B cell (primary cell): ENCODE data around the gene KLHL3. TPM values are rescaled to one million over a fixed set of nuclear protein-coding genes. Genes with fewer than 3 reads are reported as not detected.

Experiments
- ATAC-seq: fragments of 200-7000 bp; cut with Tn5 transposase; one replicate; pipeline ENCODE4 v1.10.0; 2021; ENCODE audit warnings: low read depth, mild to moderate bottlenecking, moderate number of reproducible peaks, moderate library complexity
- CTCF ChIA-PET: fragments of 350-600 bp; sonication (Branson Sonifier 250); formaldehyde crosslinking; loops from one replicate; lab custom pipeline; 2021; ENCODE audit warnings: antibody characterized with exemption, inconsistent platforms; lab: Charles Lee
- POLR2A ChIA-PET: fragments of 350-600 bp; sonication (Branson Sonifier 250); formaldehyde crosslinking; loops from one replicate; lab custom pipeline; 2021; ENCODE audit warnings: antibody characterized with exemption; lab: Charles Lee
- DNase-seq: peaks from one replicate; pipeline ENCODE4 v3.0.0; 2013
- H2AFZ ChIP-seq: 2 replicates; pipeline ENCODE4 v1.6.1; 2012; ENCODE audit warnings: mild to moderate bottlenecking, low read depth, low read length; ENCODE audit not compliant: insufficient read depth, poor library complexity, severe bottlenecking
- H3K27ac ChIP-seq, 2 donors: 1 replicate in 1 of 2; 2 replicates in 1 of 2; pipeline ENCODE4 v1.5.1; 2012 to 2013; ENCODE audit warnings: low read length in 2 of 2, mild to moderate bottlenecking in 2 of 2, moderate library complexity in 1 of 2
- H3K27me3 ChIP-seq, 4 experiments: fragments of 200-600 bp in 1 of 4; sonication (generic) in 1 of 4; replicated peaks in 1 of 4; 1 replicate in 2 of 4; 2 replicates in 2 of 4; pipeline versions ENCODE4 v1.6.1 to v1.7.0; 2013 to 2016; ENCODE audit warnings: low read length in 3 of 4, mild to moderate bottlenecking in 2 of 4, mixed read lengths in 1 of 4, moderate library complexity in 1 of 4; ENCODE audit not compliant: insufficient read depth in 4 of 4, control insufficient read depth in 3 of 4; ENCODE audit errors: control extremely low read depth in 1 of 4
- H3K36me3 ChIP-seq, 2 experiments: replicated peaks in 1 of 2; 1 replicate in 1 of 2; 2 replicates in 1 of 2; pipeline versions ENCODE4 v1.6.1 to v1.7.1; 2013; ENCODE audit warnings: low read length in 1 of 2; ENCODE audit not compliant: insufficient read depth in 2 of 2, control insufficient read depth in 1 of 2; ENCODE audit errors: control extremely low read depth in 1 of 2, extremely low read depth in 1 of 2
- H3K4me1 ChIP-seq, 2 donors: fragments of 200-600 bp in 1 of 2; sonication (generic) in 1 of 2; 1 replicate in 1 of 2; 2 replicates in 1 of 2; pipeline versions ENCODE4 v1.5.1 to v1.6.1; 2013 to 2017; ENCODE audit warnings: low read length in 2 of 2; ENCODE audit not compliant: control insufficient read depth in 2 of 2, insufficient read depth in 2 of 2
- H3K4me2 ChIP-seq: replicated peaks from 2 replicates; pipeline ENCODE3; 2012; ENCODE audit warnings: mild to moderate bottlenecking, low read depth, low read length; ENCODE audit not compliant: poor library complexity, severe bottlenecking
- H3K4me3 ChIP-seq, 5 experiments: fragments of 200-600 bp in 1 of 5; sonication (generic) in 1 of 5; 1 replicate in 3 of 5; 2 replicates in 2 of 5; pipeline versions ENCODE4 v1.5.1 to v1.7.0; 2011 to 2016; ENCODE audit warnings: low read length in 4 of 5, mild to moderate bottlenecking in 4 of 5, low read depth in 2 of 5, control low read depth in 1 of 5, moderate library complexity in 1 of 5; ENCODE audit not compliant: insufficient read depth in 1 of 5; ENCODE audit errors: control extremely low read depth in 1 of 5, extremely low read depth in 1 of 5
- H3K79me2 ChIP-seq: fragments of 200-600 bp; sonication (generic); one replicate; pipeline ENCODE4 v1.6.0; 2016; ENCODE audit warnings: low read length; ENCODE audit not compliant: control insufficient read depth, insufficient read depth
- H3K9ac ChIP-seq: fragments of 200-600 bp; sonication (generic); 2 replicates; pipeline ENCODE4 v1.6.1; 2017; ENCODE audit warnings: mild to moderate bottlenecking, low read length, moderate library complexity
- H3K9me3 ChIP-seq, 3 donors: one replicate each; pipeline versions ENCODE4 v1.6.1 to v1.7.1; 2013; ENCODE audit warnings: low read length in 2 of 3; ENCODE audit not compliant: control insufficient read depth in 2 of 3, insufficient read depth in 1 of 3; ENCODE audit errors: control extremely low read depth in 1 of 3
- H4K20me1 ChIP-seq: 2 replicates; pipeline ENCODE4 v1.6.0; 2012; ENCODE audit warnings: mild to moderate bottlenecking, low read length; ENCODE audit not compliant: insufficient read depth, control insufficient read depth, poor library complexity, severe bottlenecking
- H3K27ac Mint-ChIP-seq: one replicate; pipeline ENCODE4 v1.8.0; 2021; ENCODE audit warnings: mixed read lengths
- H3K27me3 Mint-ChIP-seq: one replicate; pipeline ENCODE4 v1.8.0; 2021; ENCODE audit warnings: mixed read lengths
- H3K4me1 Mint-ChIP-seq: one replicate; pipeline ENCODE4 v1.8.0; 2021; ENCODE audit warnings: mixed read lengths
- H3K4me3 Mint-ChIP-seq: one replicate; pipeline ENCODE4 v1.8.0; 2021; ENCODE audit warnings: mixed read lengths
- H3K9me3 Mint-ChIP-seq: one replicate; pipeline ENCODE4 v1.8.0; 2022; ENCODE audit warnings: mixed read lengths; ENCODE audit not compliant: insufficient read depth
- EZH2 ChIP-seq: IDR thresholded peaks from 2 replicates; pipeline ENCODE4 v1.6.1; 2012; ENCODE audit warnings: borderline replicate concordance, low read depth, mild to moderate bottlenecking, moderate library complexity, low read length; ENCODE audit not compliant: insufficient read depth, poor library complexity, severe bottlenecking
- WGBS: methylation state at CpG from one replicate; pipeline ENCODE4 v1.1.5; 2013; ENCODE audit warnings: missing lambda C conversion rate; ENCODE audit not compliant: insufficient coverage; 5-methylcytosine and 5-hydroxymethylcytosine counted together
- intact Hi-C: fragments of 100-400 bp; cut with micrococcal nuclease; formaldehyde crosslinking; loops from one replicate; pipeline ENCODE4 v1.10.0; 2022
- polyA plus RNA-seq: library from polyadenylated mRNA; depleted of rRNA; stranded (reverse); fragments of >200 nt; gene quantifications from 2 replicates; pipeline ENCODE4 v1.2.3, GENCODE V29; 2012
- total RNA-seq, 2 donors: library from RNA; stranded (reverse); fragments of 120-200 nt in 1 of 2; gene quantifications; 1 replicate in 1 of 2; 2 replicates in 1 of 2; pipeline versions ENCODE4 v1.2.3 to v1.2.4, GENCODE V29; 2013 to 2022
- TF ChIP-seq, protein P1 (sequence below): fragments of 200-600 bp; IDR thresholded peaks from one replicate; pipeline ENCODE4 v1.8.0; 2022; ENCODE audit warnings: antibody characterized with exemption, mild to moderate bottlenecking

KLHL3 gene
- total and polyA plus RNA-seq, 2 donors (not counting 1 experiment from before 2014, with no cell fraction given), result 3.3 to 4.5 TPM

- no peaks in the 10 kb centered on the region for H3K36me3 ChIP-seq
- no peak for DNase-seq
- Mint-ChIP-seq H3K9me3 (no peaks in the 10 kb centered on the region), H3K4me1 (no peaks in the 10 kb centered on the region), H3K4me3 (no peak overlapping the region), H3K27me3 (peaks cover 44% of the 10 kb centered on the region), H3K27ac (no peak overlapping the region)
- 96% methylated on average over 3 of the region's 3 CpGs for WGBS
- H3K9me3 ChIP-seq, result peaks cover 0 to 4% (median 0%) of the 10 kb centered on the region in 3 donors
- H3K27me3 ChIP-seq, result peaks cover 0 to 6% (median 0%) of the 10 kb centered on the region in 4 experiments
- ATAC-seq, result no peak
- no peaks in the 10 kb centered on the region for H4K20me1 ChIP-seq
- no peak overlapping the region for H3K27ac ChIP-seq
- TF ChIP-seq, protein P1, sequence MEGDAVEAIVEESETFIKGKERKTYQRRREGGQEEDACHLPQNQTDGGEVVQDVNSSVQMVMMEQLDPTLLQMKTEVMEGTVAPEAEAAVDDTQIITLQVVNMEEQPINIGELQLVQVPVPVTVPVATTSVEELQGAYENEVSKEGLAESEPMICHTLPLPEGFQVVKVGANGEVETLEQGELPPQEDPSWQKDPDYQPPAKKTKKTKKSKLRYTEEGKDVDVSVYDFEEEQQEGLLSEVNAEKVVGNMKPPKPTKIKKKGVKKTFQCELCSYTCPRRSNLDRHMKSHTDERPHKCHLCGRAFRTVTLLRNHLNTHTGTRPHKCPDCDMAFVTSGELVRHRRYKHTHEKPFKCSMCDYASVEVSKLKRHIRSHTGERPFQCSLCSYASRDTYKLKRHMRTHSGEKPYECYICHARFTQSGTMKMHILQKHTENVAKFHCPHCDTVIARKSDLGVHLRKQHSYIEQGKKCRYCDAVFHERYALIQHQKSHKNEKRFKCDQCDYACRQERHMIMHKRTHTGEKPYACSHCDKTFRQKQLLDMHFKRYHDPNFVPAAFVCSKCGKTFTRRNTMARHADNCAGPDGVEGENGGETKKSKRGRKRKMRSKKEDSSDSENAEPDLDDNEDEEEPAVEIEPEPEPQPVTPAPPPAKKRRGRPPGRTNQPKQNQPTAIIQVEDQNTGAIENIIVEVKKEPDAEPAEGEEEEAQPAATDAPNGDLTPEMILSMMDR, result no peak
- TF ChIP-seq EZH2, result no peak
- no peaks in the 10 kb centered on the region for H3K79me2 ChIP-seq
- H2AFZ ChIP-seq, result no peak overlapping the region
- no peaks in the 10 kb centered on the region for H3K4me1 ChIP-seq
- intact Hi-C loops, result no loop called here
- H3K4me3 ChIP-seq, result no peak overlapping the region
- ChIA-PET CTCF (no interaction called here), POLR2A (no interaction called here)
- H3K9ac ChIP-seq, result no peak overlapping the region
- H3K4me2 ChIP-seq, result no peak overlapping the region
These were observed 152.8 kb downstream of the KLHL3 start for GRCh38 chr5:137583129-137583528.

DNA sequence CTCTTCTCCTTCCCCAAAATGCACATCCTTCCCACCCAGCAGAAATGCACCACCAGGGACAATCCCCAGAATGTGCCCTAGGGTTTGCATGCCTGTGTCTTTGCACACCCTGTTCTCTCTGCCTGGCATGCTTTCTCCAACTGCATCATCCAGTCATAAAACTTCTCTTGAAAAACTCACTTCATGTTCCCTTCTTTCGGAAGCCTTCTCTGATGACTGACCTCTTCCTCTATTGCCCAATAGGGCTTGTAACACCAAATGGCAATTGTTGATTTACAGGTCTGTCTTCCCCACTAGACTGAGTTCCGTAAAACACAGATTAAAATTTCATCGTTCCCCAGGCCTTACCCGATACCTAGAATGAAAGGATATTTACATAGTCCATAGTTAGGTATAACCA lies 153.7 kb downstream of the KLHL3 start:
- Histone ChIP-seq H4K20me1 (no peaks in the 10 kb centered on the region), H3K9me3 (peaks cover 0 to 4% (median 0%) of the 10 kb centered on the region in 3 donors), H2AFZ (no peak overlapping the region), H3K36me3 (no peaks in the 10 kb centered on the region), H3K4me3 (no peak overlapping the region), H3K9ac (no peak overlapping the region), H3K4me2 (no peak overlapping the region), H3K27ac (no peak overlapping the region), H3K27me3 (peaks cover 0 to 6% (median 0%) of the 10 kb centered on the region in 4 experiments), H3K79me2 (no peaks in the 10 kb centered on the region), H3K4me1 (no peaks in the 10 kb centered on the region)
- peaks cover 36% of the 10 kb centered on the region for H3K27me3 Mint-ChIP-seq
- CTCF ChIA-PET, result no interaction called here
- WGBS, result 67% methylated on average over 1 of the region's 4 CpGs
- H3K27ac Mint-ChIP-seq, result no peak overlapping the region
- intact Hi-C loops, result no loop called here
- H3K4me1 Mint-ChIP-seq, result no peaks in the 10 kb centered on the region
- TF ChIP-seq, protein P1, result no peak
- no peak for TF ChIP-seq EZH2
- H3K9me3 Mint-ChIP-seq, result no peaks in the 10 kb centered on the region
- POLR2A ChIA-PET, result no interaction called here
- no peak for ATAC-seq
- no peak for DNase-seq
- H3K4me3 Mint-ChIP-seq, result no peak overlapping the region
